Gastrocnemius medialis (tissue), 4 donors: ENCODE data around the gene SAMD10. TPM values are rescaled to one million over a fixed set of nuclear protein-coding genes. Genes with fewer than 3 reads are reported as not detected.

ENCODE experiments used
- ATAC-seq, 2 donors: fragments of 150-250 bp; one replicate each; pipeline ENCODE4 v1.9.1; 2016
- DNase-seq, 2 donors: peaks; one replicate each; pipeline ENCODE4 v3.0.0-alpha.2; 2019
- H3K27ac ChIP-seq, 4 donors: fragments of 200-600 bp; sonication (generic); 1 replicate in 1 of 4; 2 replicates in 3 of 4; pipeline ENCODE4 v1.5.1; 2016 to 2018; ENCODE audit warnings: mild to moderate bottlenecking in 2 of 4, moderate library complexity in 1 of 4
- H3K27me3 ChIP-seq, 3 donors: fragments of 200-600 bp; sonication (generic) in 2 of 3; 1 replicate in 1 of 3; 2 replicates in 2 of 3; pipeline versions ENCODE4 v1.5.1 to v1.6.0; 2016 to 2019; ENCODE audit warnings: mild to moderate bottlenecking in 1 of 3, moderate library complexity in 1 of 3
- H3K36me3 ChIP-seq, 2 donors: fragments of 200-600 bp; sonication (generic) in 1 of 2; one replicate each; pipeline ENCODE4 v1.5.1; 2017 to 2018
- H3K4me1 ChIP-seq, 2 donors: fragments of 200-600 bp; sonication (generic) in 1 of 2; one replicate each; pipeline ENCODE4 v1.5.1; 2016 to 2017; ENCODE audit warnings: mild to moderate bottlenecking in 2 of 2
- H3K4me3 ChIP-seq, 4 donors: fragments of 200-600 bp; sonication (generic) in 3 of 4; 1 replicate in 1 of 4; 2 replicates in 3 of 4; pipeline ENCODE4 v1.5.1; 2016 to 2019; ENCODE audit warnings: mild to moderate bottlenecking in 2 of 4
- H3K9me3 ChIP-seq, 3 donors: fragments of 200-600 bp; sonication (generic) in 2 of 3; 1 replicate in 1 of 3; 2 replicates in 2 of 3; pipeline ENCODE4 v1.5.1; 2016 to 2019
- POLR2A ChIP-seq, 2 donors: fragments of 450-650 bp; IDR thresholded peaks; one replicate each; pipeline ENCODE4 v1.6.1; 2017; ENCODE audit warnings: antibody characterized with exemption in 2 of 2, mild to moderate bottlenecking in 2 of 2, moderate library complexity in 2 of 2
- in situ Hi-C, 4 donors: fragments of 200-750 bp; cut with MboI; loops; one replicate each; pipeline versions ENCODE4 v1.15.0 to v1.8.0; 2017; ENCODE audit warnings: low sequenced_read_pairs in 4 of 4
- intact Hi-C: fragments of 100-400 bp; cut with DNase I; formaldehyde crosslinking; loops from one replicate; pipeline ENCODE4 v1.15.1; 2023; ENCODE audit warnings: low total_unique reads
- total RNA-seq, 4 donors: library from RNA; depleted of rRNA; stranded (reverse); fragments of >200 nt; gene quantifications; one replicate each; pipeline versions ENCODE4 v1.1.0 to v1.2.3, GENCODE V29; 2016
- TF ChIP-seq, protein P1 (sequence below), 5 experiments: fragments of 450-650 bp in 3 of 5; fragments of 200-600 bp in 2 of 5; sonication (generic) in 2 of 5; IDR thresholded peaks in 4 of 5; conservative IDR thresholded peaks in 1 of 5; 1 replicate in 4 of 5; 2 replicates in 1 of 5; pipeline ENCODE4 v1.5.1; 2016 to 2019; ENCODE audit warnings: antibody characterized with exemption in 5 of 5, mild to moderate bottlenecking in 3 of 5, moderate library complexity in 3 of 5

The SAMD10 gene
- total RNA-seq, 4 donors from 2014 or later = 0.24 to 1.9 (median 1.0) TPM; not detected in 1

DNA sequence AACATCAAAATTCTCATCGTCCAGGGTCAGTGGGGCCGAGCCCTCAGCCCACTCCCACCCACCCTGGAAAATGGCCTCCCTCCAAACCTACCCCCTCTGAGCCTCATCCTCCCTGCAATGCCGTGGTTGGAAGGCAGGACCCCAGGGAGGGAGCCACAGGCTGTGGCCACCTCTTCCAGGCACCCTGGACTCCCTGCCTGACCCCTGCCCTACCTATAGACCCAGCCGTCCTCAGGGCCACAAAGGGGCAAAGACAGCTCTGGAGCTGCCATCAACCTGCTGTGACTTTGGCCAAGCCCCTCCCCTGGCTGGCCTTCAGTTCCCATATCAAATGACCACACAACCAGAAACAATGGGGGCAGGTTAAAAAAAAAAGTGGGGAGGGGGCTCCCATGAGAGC, 21.0 kb downstream of the SAMD10 start:
- Histone ChIP-seq H3K4me1 (peaks cover 16 to 35% of the 10 kb centered on the region in 2 donors), H3K9me3 (no peaks in the 10 kb centered on the region), H3K4me3 (no peak overlapping the region), H3K27me3 (no peaks in the 10 kb centered on the region), H3K36me3 (peaks cover 0 to 30% of the 10 kb centered on the region in 2 donors), H3K27ac (peak overlapping the region in 1 of 4 donors; percentile 84)
- TF ChIP-seq, protein P1, sequence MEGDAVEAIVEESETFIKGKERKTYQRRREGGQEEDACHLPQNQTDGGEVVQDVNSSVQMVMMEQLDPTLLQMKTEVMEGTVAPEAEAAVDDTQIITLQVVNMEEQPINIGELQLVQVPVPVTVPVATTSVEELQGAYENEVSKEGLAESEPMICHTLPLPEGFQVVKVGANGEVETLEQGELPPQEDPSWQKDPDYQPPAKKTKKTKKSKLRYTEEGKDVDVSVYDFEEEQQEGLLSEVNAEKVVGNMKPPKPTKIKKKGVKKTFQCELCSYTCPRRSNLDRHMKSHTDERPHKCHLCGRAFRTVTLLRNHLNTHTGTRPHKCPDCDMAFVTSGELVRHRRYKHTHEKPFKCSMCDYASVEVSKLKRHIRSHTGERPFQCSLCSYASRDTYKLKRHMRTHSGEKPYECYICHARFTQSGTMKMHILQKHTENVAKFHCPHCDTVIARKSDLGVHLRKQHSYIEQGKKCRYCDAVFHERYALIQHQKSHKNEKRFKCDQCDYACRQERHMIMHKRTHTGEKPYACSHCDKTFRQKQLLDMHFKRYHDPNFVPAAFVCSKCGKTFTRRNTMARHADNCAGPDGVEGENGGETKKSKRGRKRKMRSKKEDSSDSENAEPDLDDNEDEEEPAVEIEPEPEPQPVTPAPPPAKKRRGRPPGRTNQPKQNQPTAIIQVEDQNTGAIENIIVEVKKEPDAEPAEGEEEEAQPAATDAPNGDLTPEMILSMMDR (IDR thresholded peaks at IDR 0.05 in 4 of 5, conservative IDR thresholded peaks at IDR 0.05 in 1 of 5) = no peak
- ATAC-seq (no peak), DNase-seq (no peak)
- intact Hi-C loops = loop anchor here (5.0 kb wide), 1 partner anchor 104 kb away; the partner anchor contains the start of gene TCEA2
- in situ Hi-C loops = no loop called here

DNA sequence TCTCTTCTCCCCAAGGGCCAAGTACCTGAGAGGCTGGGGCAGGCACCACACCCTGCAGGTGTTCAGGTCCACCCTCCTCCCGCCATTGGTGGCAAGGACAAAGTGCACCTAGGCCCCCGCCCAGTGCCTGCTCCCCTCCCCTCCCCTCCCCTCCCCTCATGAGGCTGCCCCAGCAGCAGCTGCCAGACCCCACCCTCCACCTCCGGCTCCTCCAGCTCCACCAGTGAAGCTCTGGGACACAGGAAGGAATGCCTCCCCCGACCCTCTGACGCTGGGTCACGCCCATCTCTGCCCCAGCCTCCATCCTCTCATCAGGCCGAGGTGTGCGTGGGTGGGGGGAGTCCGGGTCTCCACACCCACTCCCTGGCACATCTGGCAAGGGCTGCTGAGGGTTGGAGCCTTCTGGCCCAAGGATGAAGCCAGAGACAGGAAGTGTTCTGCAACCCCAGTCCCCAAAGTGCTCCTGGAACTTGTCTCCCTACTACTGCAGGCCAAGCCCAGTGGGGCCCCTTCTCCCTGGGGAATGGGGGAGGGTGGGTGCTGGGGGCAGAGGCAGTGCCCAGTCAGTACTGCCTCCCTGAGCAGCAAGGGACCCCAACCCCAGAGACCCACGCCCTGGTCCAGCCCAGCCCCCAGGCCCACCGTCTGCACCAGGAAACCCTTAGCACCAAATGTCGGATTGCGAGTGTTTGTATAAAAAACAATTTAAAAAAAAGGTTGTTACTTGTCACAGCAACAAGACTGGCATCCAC, 21.6 kb downstream of the SAMD10 start:
- peaks cover 17 to 41% of the 10 kb centered on the region in 2 donors for H3K4me1 ChIP-seq
- DNase-seq (no peak), ATAC-seq (no peak)
- intact Hi-C loops (loop anchor here (5.0 kb wide), 1 partner anchor 104 kb away; the partner anchor contains the start of gene TCEA2), in situ Hi-C loops (no loop called here)
- H3K27ac ChIP-seq = peak overlapping the region; percentile 81 to 98 (median 87)
- TF ChIP-seq, protein P1 (IDR thresholded peaks at IDR 0.05 in 4 of 5, conservative IDR thresholded peaks at IDR 0.05 in 1 of 5) = no peak
- TF ChIP-seq POLR2A (IDR thresholded peaks at IDR 0.05) = no peak
- H3K4me3 ChIP-seq = peak overlapping the region in 1 of 4 donors; percentile 76
- no peaks in the 10 kb centered on the region for H3K27me3 ChIP-seq
- no peaks in the 10 kb centered on the region for H3K9me3 ChIP-seq
- H3K36me3 ChIP-seq = peaks cover 0 to 24% of the 10 kb centered on the region in 2 donors

DNA sequence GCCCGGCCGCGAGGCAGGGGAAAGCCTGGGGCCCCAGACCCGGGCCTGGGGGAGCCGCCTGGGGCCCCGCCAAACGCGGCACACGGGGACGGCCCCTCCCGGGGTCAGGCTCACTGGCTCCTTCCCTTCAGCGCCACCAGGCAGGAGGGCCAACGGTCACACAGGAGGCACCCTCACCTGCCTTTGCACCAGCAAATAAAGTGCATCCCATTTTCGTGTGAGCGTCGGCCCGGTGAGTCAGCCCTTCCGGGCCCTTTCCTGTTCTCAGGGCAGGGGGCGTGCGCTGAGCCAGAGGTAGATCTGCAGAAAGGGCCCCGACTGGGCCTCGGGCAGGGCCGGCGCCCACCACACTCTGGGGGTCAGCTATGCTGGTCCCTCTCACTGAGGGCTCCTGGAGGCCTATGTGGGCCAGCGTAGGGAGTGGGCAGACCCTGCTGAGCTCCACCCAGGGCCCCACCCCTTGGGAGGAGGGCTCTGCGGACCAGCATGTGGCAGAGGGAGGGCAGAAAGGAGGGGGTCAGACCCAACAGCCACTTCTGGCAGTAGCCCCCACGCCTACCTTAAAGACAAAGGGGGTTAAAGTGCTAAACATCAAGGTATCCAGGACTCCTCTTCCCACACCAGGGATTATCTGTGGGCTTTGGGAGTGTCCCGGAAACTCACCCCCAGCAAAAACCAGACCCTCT, 22.3 kb downstream of the SAMD10 start:
- intact Hi-C loops (loop anchor here (5.0 kb wide), 1 partner anchor 105 kb away; the partner anchor contains the start of gene TCEA2), in situ Hi-C loops (no loop called here)
- H3K36me3 ChIP-seq = peaks cover 0 to 17% of the 10 kb centered on the region in 2 donors
- ATAC-seq (peak; percentile 35 to 54), DNase-seq (peak; percentile 72 to 75)
- peak overlapping the region; percentile 70 to 99 (median 74) for H3K4me3 ChIP-seq
- peaks cover 23 to 48% of the 10 kb centered on the region in 2 donors for H3K4me1 ChIP-seq
- TF ChIP-seq POLR2A (IDR thresholded peaks at IDR 0.05) = peak; percentile 74 to 88
- TF ChIP-seq, protein P1 (IDR thresholded peaks at IDR 0.05 in 4 of 5, conservative IDR thresholded peaks at IDR 0.05 in 1 of 5) = no peak
- H3K27ac ChIP-seq = peak overlapping the region; percentile 81 to 98 (median 87)
- H3K9me3 ChIP-seq = no peaks in the 10 kb centered on the region
- H3K27me3 ChIP-seq = no peaks in the 10 kb centered on the region

DNA sequence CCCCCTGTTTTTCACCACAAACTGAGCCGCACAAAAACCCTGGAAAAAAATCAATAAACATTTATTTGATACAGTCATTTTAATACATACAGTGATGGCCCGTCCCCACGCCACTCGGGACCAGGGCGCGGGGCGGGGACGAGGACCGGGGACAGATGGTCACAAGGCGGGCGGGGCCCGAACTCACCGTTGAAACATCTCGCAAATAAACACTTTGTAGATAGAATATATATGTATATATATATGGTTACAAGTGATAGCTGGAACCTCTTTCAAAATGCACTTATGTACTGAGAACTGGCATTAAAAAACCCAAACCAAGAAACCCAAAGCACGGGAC, 22.8 kb downstream of the SAMD10 start:
- in situ Hi-C loops = no loop called here
- H3K9me3 ChIP-seq = no peaks in the 10 kb centered on the region
- TF ChIP-seq POLR2A (IDR thresholded peaks at IDR 0.05) = no peak
- TF ChIP-seq, protein P1 (IDR thresholded peaks at IDR 0.05 in 4 of 5, conservative IDR thresholded peaks at IDR 0.05 in 1 of 5) = no peak
- peaks cover 0 to 13% of the 10 kb centered on the region in 2 donors for H3K36me3 ChIP-seq
- intact Hi-C loops = loop anchor here (5.0 kb wide), 1 partner anchor 106 kb away; the partner anchor contains the start of gene TCEA2
- no peak for DNase-seq
- peak in 1 of 2 donors; percentile 12 for ATAC-seq
- peaks cover 28 to 53% of the 10 kb centered on the region in 2 donors for H3K4me1 ChIP-seq
- H3K27me3 ChIP-seq = no peaks in the 10 kb centered on the region
- peak overlapping the region; percentile 81 to 98 (median 87) for H3K27ac ChIP-seq
- peak overlapping the region; percentile 70 to 99 (median 74) for H3K4me3 ChIP-seq
